CD4-positive, alpha-beta memory T cell (primary cell): ENCODE measurements around the gene MYO7A. TPM values are rescaled to one million over a fixed set of nuclear protein-coding genes. Genes with fewer than 3 reads are reported as not detected.

ENCODE experiments used
- CTCF ChIA-PET: fragments of 350-600 bp; sonication (Branson Sonifier 250); formaldehyde crosslinking; loops from one replicate; lab custom pipeline; 2021; ENCODE audit warnings: inconsistent platforms; ENCODE audit not compliant: partially characterized antibody; lab: Charles Lee
- POLR2A ChIA-PET: fragments of 350-600 bp; sonication (Branson Sonifier 250); formaldehyde crosslinking; loops from one replicate; lab custom pipeline; 2021; ENCODE audit not compliant: partially characterized antibody; lab: Charles Lee
- DNase-seq, 5 donors: peaks; one replicate each; pipeline versions ENCODE4 v3.0.0 to v3.0.0-alpha.2; 2020 to 2022; ENCODE audit warnings: mixed read lengths in 1 of 5
- H3K27ac ChIP-seq: one replicate; pipeline ENCODE4 v1.7.0; 2013; ENCODE audit warnings: low read depth, low read length
- H3K27me3 ChIP-seq: 2 replicates; pipeline ENCODE4 v1.7.0; 2013; ENCODE audit warnings: mild to moderate bottlenecking, low read length, moderate library complexity; ENCODE audit not compliant: insufficient read depth
- H3K36me3 ChIP-seq: 2 replicates; pipeline ENCODE4 v1.7.0; 2013; ENCODE audit warnings: mild to moderate bottlenecking, low read length, moderate library complexity; ENCODE audit not compliant: insufficient read depth
- H3K4me1 ChIP-seq: 2 replicates; pipeline ENCODE4 v1.7.0; 2013; ENCODE audit warnings: mild to moderate bottlenecking, low read length, moderate library complexity; ENCODE audit not compliant: insufficient read depth
- H3K4me3 ChIP-seq, 2 donors: one replicate each; pipeline ENCODE4 v1.7.0; 2013; ENCODE audit warnings: low read length in 2 of 2, mild to moderate bottlenecking in 1 of 2
- H3K9me3 ChIP-seq, 2 donors: one replicate each; pipeline ENCODE4 v1.7.0; 2013; ENCODE audit warnings: low read length in 2 of 2, control low read depth in 1 of 2; ENCODE audit not compliant: control insufficient read depth in 1 of 2
- H3K27ac Mint-ChIP-seq, 7 donors: one replicate each; pipeline ENCODE4 v1.8.0; 2020 to 2021; ENCODE audit warnings: mixed read lengths in 7 of 7, mild to moderate bottlenecking in 6 of 7, inconsistent platforms in 3 of 7, moderate library complexity in 3 of 7
- H3K27me3 Mint-ChIP-seq, 2 donors: one replicate each; pipeline ENCODE4 v1.8.0; 2020 to 2021; ENCODE audit warnings: mixed read lengths in 2 of 2
- H3K36me3 Mint-ChIP-seq, 2 donors: one replicate each; pipeline ENCODE4 v1.8.0; 2020 to 2021; ENCODE audit warnings: mixed read lengths in 2 of 2, inconsistent platforms in 1 of 2, mild to moderate bottlenecking in 1 of 2
- H3K4me1 Mint-ChIP-seq, 4 donors: one replicate each; pipeline ENCODE4 v1.8.0; 2020 to 2021; ENCODE audit warnings: mixed read lengths in 4 of 4, mild to moderate bottlenecking in 1 of 4
- H3K4me3 Mint-ChIP-seq, 8 donors: one replicate each; pipeline ENCODE4 v1.8.0; 2020 to 2021; ENCODE audit warnings: mixed read lengths in 8 of 8, mild to moderate bottlenecking in 7 of 8, moderate library complexity in 6 of 8, inconsistent platforms in 3 of 8
- H3K9me3 Mint-ChIP-seq, 8 donors: one replicate each; pipeline ENCODE4 v1.8.0; 2020 to 2021; ENCODE audit warnings: mixed read lengths in 8 of 8, mild to moderate bottlenecking in 5 of 8, inconsistent platforms in 3 of 8, moderate library complexity in 1 of 8
- intact Hi-C: fragments of 100-400 bp; cut with micrococcal nuclease; formaldehyde crosslinking; loops from one replicate; pipeline ENCODE4 v1.15.1; 2023
- polyA plus RNA-seq, 2 donors: library from polyadenylated mRNA; unstranded; fragments of 300-500 nt; fragmentation: Illumina TruSeq; gene quantifications; one replicate each; pipeline ENCODE4 v1.2.3, GENCODE V29; 2021
- total RNA-seq, 2 experiments: library from RNA; stranded (reverse); gene quantifications; one replicate each; pipeline ENCODE4 v1.2.3, GENCODE V29; 2021

The MYO7A gene
- total and polyA plus RNA-seq, 4 experiments from 2014 or later: 0.20 to 0.47 (median 0.24) TPM; not detected in 1

- H3K27me3 Mint-ChIP-seq: peaks cover 0 to 3% of the 10 kb centered on the region in 2 donors
- H3K4me1 Mint-ChIP-seq: peaks cover 2 to 15% (median 10%) of the 10 kb centered on the region in 4 donors
- ChIA-PET POLR2A (interaction anchor here (1.1 to 2.5 kb wide), 7 partner anchors 8 to 35 kb away, joined by 3 to 14 read pairs (median 5); partner anchors contain the start of gene CAPN5), CTCF (interaction anchor here (0.9 to 4.5 kb wide), 6 partner anchors 8 to 164 kb away, joined by 3 to 45 read pairs (median 4); partner anchors contain the start of gene CAPN5)
- Histone ChIP-seq H3K4me1 (peaks cover 18% of the 10 kb centered on the region), H3K9me3 (no peaks in the 10 kb centered on the region), H3K36me3 (no peaks in the 10 kb centered on the region), H3K27ac (peak overlapping the region; percentile 24), H3K27me3 (no peaks in the 10 kb centered on the region), H3K4me3 (no peak overlapping the region)
- intact Hi-C loops: loop anchor here (2.0 kb wide), 1 partner anchor 16 kb away; the partner anchor contains the start of gene CAPN5
- DNase-seq: peak; percentile 39 to 58 (median 44)
- peak overlapping the region; percentile 77 to 95 (median 92) for H3K27ac Mint-ChIP-seq
- H3K4me3 Mint-ChIP-seq: peak overlapping the region; percentile 57 to 85 (median 76)
- no peaks in the 10 kb centered on the region for H3K36me3 Mint-ChIP-seq
- H3K9me3 Mint-ChIP-seq: peaks cover 0 to 7% (median 0%) of the 10 kb centered on the region in 8 donors
These were observed 45.0 kb upstream of the MYO7A start for GRCh38 chr11:77082838-77083565.

- no peak for DNase-seq
- POLR2A ChIA-PET: interaction anchor here (1.7 to 2.5 kb wide), 3 partner anchors 8 to 36 kb away, joined by 5 to 14 read pairs (median 6); partner anchors contain the start of gene CAPN5
- Mint-ChIP-seq H3K27me3 (peaks cover 0 to 2% of the 10 kb centered on the region in 2 donors), H3K36me3 (no peaks in the 10 kb centered on the region), H3K9me3 (peaks cover 0 to 7% (median 0%) of the 10 kb centered on the region in 8 donors), H3K27ac (peak overlapping the region in 1 of 7 donors; percentile 81), H3K4me1 (peaks cover 2 to 15% (median 10%) of the 10 kb centered on the region in 4 donors), H3K4me3 (peak overlapping the region in 1 of 8 donors; percentile 23)
- no peaks in the 10 kb centered on the region for H3K27me3 ChIP-seq
- H3K9me3 ChIP-seq: no peaks in the 10 kb centered on the region
- intact Hi-C loops: loop anchor here (2.0 kb wide), 1 partner anchor 17 kb away; the partner anchor contains the start of gene CAPN5
- CTCF ChIA-PET: interaction anchor here (1.0 to 2.2 kb wide), 2 partner anchors 21 to 36 kb away, joined by 4 to 17 read pairs; no protein-coding TSS in a partner anchor
- peaks cover 18% of the 10 kb centered on the region for H3K4me1 ChIP-seq
- H3K27ac ChIP-seq: no peak overlapping the region
- H3K36me3 ChIP-seq: no peaks in the 10 kb centered on the region
- no peak overlapping the region for H3K4me3 ChIP-seq
These were observed 44.3 kb upstream of the MYO7A start for GRCh38 chr11:77083566-77084245.

GRCh38 chr11:77084581-77085191 lies 43.4 kb upstream of the MYO7A start:
- CTCF ChIA-PET: no interaction called here
- POLR2A ChIA-PET: no interaction called here
- no peak overlapping the region for H3K27ac Mint-ChIP-seq
- Histone ChIP-seq H3K4me1 (peaks cover 18% of the 10 kb centered on the region), H3K27ac (no peak overlapping the region), H3K9me3 (no peaks in the 10 kb centered on the region), H3K4me3 (no peak overlapping the region), H3K27me3 (no peaks in the 10 kb centered on the region), H3K36me3 (no peaks in the 10 kb centered on the region)
- peaks cover 2 to 15% (median 10%) of the 10 kb centered on the region in 4 donors for H3K4me1 Mint-ChIP-seq
- DNase-seq: no peak
- intact Hi-C loops: no loop called here
- no peaks in the 10 kb centered on the region for H3K9me3 Mint-ChIP-seq
- H3K27me3 Mint-ChIP-seq: peaks cover 0 to 2% of the 10 kb centered on the region in 2 donors
- no peak overlapping the region for H3K4me3 Mint-ChIP-seq
- H3K36me3 Mint-ChIP-seq: no peaks in the 10 kb centered on the region

GRCh38 chr11:77085652-77086051 lies 42.4 kb upstream of the MYO7A start:
- Histone ChIP-seq H3K27ac (no peak overlapping the region), H3K36me3 (no peaks in the 10 kb centered on the region), H3K9me3 (no peaks in the 10 kb centered on the region), H3K4me1 (peaks cover 19% of the 10 kb centered on the region), H3K4me3 (no peak overlapping the region), H3K27me3 (no peaks in the 10 kb centered on the region)
- Mint-ChIP-seq H3K4me1 (peaks cover 2 to 15% (median 10%) of the 10 kb centered on the region in 4 donors), H3K27ac (no peak overlapping the region), H3K9me3 (peaks cover 0 to 3% (median 0%) of the 10 kb centered on the region in 8 donors), H3K36me3 (no peaks in the 10 kb centered on the region), H3K4me3 (no peak overlapping the region), H3K27me3 (peaks cover 0 to 2% of the 10 kb centered on the region in 2 donors)
- intact Hi-C loops: no loop called here
- CTCF ChIA-PET: no interaction called here
- POLR2A ChIA-PET: no interaction called here
- no peak for DNase-seq

GRCh38 chr11:77086521-77087472 lies 41.2 kb upstream of the MYO7A start:
- Mint-ChIP-seq H3K27me3 (no peaks in the 10 kb centered on the region), H3K4me3 (no peak overlapping the region), H3K9me3 (peaks cover 0 to 3% (median 0%) of the 10 kb centered on the region in 8 donors), H3K4me1 (peaks cover 4 to 22% (median 15%) of the 10 kb centered on the region in 4 donors), H3K36me3 (no peaks in the 10 kb centered on the region), H3K27ac (no peak overlapping the region)
- Histone ChIP-seq H3K4me3 (no peak overlapping the region), H3K36me3 (no peaks in the 10 kb centered on the region), H3K4me1 (peaks cover 23% of the 10 kb centered on the region), H3K27me3 (no peaks in the 10 kb centered on the region), H3K27ac (no peak overlapping the region), H3K9me3 (no peaks in the 10 kb centered on the region)
- ChIA-PET CTCF (interaction anchor here (1.0 to 1.1 kb wide), 2 partner anchors 9 to 40 kb away, joined by 3 to 5 read pairs; no protein-coding TSS in a partner anchor), POLR2A (no interaction called here)
- no peak for DNase-seq
- intact Hi-C loops: no loop called here

- H3K9me3 ChIP-seq: no peaks in the 10 kb centered on the region
- H3K27me3 ChIP-seq: no peaks in the 10 kb centered on the region
- ChIA-PET POLR2A (no interaction called here), CTCF (interaction anchor here (1.0 to 5.8 kb wide), 2 partner anchors 40 to 41 kb away, joined by 5 to 107 read pairs; no protein-coding TSS in a partner anchor)
- Mint-ChIP-seq H3K4me1 (peaks cover 1 to 13% (median 8%) of the 10 kb centered on the region in 4 donors), H3K27ac (peak overlapping the region in 1 of 7 donors; percentile 78), H3K36me3 (no peaks in the 10 kb centered on the region), H3K9me3 (peaks cover 0 to 3% (median 0%) of the 10 kb centered on the region in 8 donors), H3K4me3 (no peak overlapping the region), H3K27me3 (no peaks in the 10 kb centered on the region)
- no peaks in the 10 kb centered on the region for H3K36me3 ChIP-seq
- H3K4me1 ChIP-seq: peaks cover 13% of the 10 kb centered on the region
- DNase-seq: no peak
- no peak overlapping the region for H3K27ac ChIP-seq
- intact Hi-C loops: no loop called here
- no peak overlapping the region for H3K4me3 ChIP-seq
These were observed 40.3 kb upstream of the MYO7A start for GRCh38 chr11:77087723-77088225.
